Esophagus squamous epithelium (tissue), 5 donors: ENCODE results near the gene TCAP. TPM values are rescaled to one million over a fixed set of nuclear protein-coding genes. Genes with fewer than 3 reads are reported as not detected.

Experiments used
- DNase-seq: peaks from one replicate; lab custom pipeline; 2025; lab: John Stamatoyannopoulos, UW
- H3K27ac ChIP-seq, 4 donors: fragments of 200-600 bp; sonication (generic); one replicate each; pipeline ENCODE4 v1.5.1; 2016 to 2019; ENCODE audit warnings: mild to moderate bottlenecking in 1 of 4
- H3K27me3 ChIP-seq, 4 donors: fragments of 200-600 bp; sonication (generic); 1 replicate in 3 of 4; 2 replicates in 1 of 4; pipeline versions ENCODE4 v1.5.1 to v1.6.0; 2017 to 2021; ENCODE audit warnings: antibody characterized with exemption in 1 of 4
- H3K36me3 ChIP-seq, 3 donors: fragments of 200-600 bp; sonication (generic); one replicate each; pipeline ENCODE4 v1.5.1; 2016 to 2019
- H3K4me1 ChIP-seq, 3 donors: fragments of 200-600 bp; sonication (generic); one replicate each; pipeline ENCODE4 v1.5.1; 2017 to 2019
- H3K4me3 ChIP-seq, 4 donors: fragments of 200-600 bp; sonication (generic); 1 replicate in 3 of 4; 2 replicates in 1 of 4; pipeline ENCODE4 v1.5.1; 2016 to 2019; ENCODE audit warnings: mild to moderate bottlenecking in 2 of 4, moderate library complexity in 1 of 4
- H3K9me3 ChIP-seq, 3 donors: fragments of 200-600 bp; sonication (generic); one replicate each; pipeline ENCODE4 v1.5.1; 2016 to 2019
- POLR2A ChIP-seq, 4 donors: fragments of 450-650 bp; IDR thresholded peaks; one replicate each; pipeline ENCODE4 v1.6.1; 2017; ENCODE audit warnings: antibody characterized with exemption in 4 of 4, mild to moderate bottlenecking in 4 of 4, moderate library complexity in 3 of 4
- WGBS, 2 donors: methylation state at CpG; one replicate each; pipeline ENCODE4 v1.1.5; 2018; 5-methylcytosine and 5-hydroxymethylcytosine counted together
- intact Hi-C: fragments of 100-400 bp; cut with DNase I; formaldehyde crosslinking; loops from one replicate; pipeline ENCODE4 v1.15.0; 2022
- total RNA-seq, 4 donors: library from RNA; depleted of rRNA; stranded (reverse); fragments of >200 nt; gene quantifications; one replicate each; pipeline ENCODE4 v1.1.0, GENCODE V29; 2016
- TF ChIP-seq, protein P1 (sequence below), 6 experiments: fragments of 450-650 bp in 4 of 6; fragments of 200-600 bp in 2 of 6; sonication (generic) in 2 of 6; IDR thresholded peaks; one replicate each; pipeline ENCODE4 v1.5.1; 2016 to 2019; ENCODE audit warnings: antibody characterized with exemption in 6 of 6, mild to moderate bottlenecking in 4 of 6, moderate library complexity in 4 of 6
- donor health status: DM: yes; HTN: yes; CAD: no.

TCAP gene
- total RNA-seq, 4 donors from 2014 or later, result 0.11 to 0.57 (median 0.29) TPM

DNA sequence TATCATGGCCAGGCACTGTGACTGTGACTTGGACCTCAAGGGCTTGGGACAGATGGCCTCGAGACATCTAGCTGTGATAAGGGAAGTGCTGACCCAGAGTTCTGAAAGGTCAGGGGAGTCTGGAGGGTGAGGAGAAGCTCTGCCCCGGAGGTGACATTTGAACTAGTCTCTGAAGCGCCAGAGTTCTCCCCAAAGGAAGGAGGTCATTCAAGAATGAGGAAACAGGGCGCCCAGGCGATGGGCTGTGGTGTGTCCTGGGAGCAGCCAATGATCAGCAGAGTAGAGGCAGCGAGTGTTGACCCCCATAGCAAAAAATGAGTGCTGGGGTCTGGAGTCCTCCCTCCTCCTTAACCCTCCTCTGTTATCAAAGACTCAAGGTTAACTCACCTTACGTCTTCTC lies 23.3 kb upstream of the TCAP start:
- no peaks in the 10 kb centered on the region for H3K9me3 ChIP-seq
- no peaks in the 10 kb centered on the region for H3K27me3 ChIP-seq
- intact Hi-C loops, result no loop called here
- peaks cover 0 to 28% (median 0%) of the 10 kb centered on the region in 3 donors for H3K36me3 ChIP-seq
- H3K27ac ChIP-seq, result no peak overlapping the region
- TF ChIP-seq, protein P1, sequence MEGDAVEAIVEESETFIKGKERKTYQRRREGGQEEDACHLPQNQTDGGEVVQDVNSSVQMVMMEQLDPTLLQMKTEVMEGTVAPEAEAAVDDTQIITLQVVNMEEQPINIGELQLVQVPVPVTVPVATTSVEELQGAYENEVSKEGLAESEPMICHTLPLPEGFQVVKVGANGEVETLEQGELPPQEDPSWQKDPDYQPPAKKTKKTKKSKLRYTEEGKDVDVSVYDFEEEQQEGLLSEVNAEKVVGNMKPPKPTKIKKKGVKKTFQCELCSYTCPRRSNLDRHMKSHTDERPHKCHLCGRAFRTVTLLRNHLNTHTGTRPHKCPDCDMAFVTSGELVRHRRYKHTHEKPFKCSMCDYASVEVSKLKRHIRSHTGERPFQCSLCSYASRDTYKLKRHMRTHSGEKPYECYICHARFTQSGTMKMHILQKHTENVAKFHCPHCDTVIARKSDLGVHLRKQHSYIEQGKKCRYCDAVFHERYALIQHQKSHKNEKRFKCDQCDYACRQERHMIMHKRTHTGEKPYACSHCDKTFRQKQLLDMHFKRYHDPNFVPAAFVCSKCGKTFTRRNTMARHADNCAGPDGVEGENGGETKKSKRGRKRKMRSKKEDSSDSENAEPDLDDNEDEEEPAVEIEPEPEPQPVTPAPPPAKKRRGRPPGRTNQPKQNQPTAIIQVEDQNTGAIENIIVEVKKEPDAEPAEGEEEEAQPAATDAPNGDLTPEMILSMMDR (IDR thresholded peaks at IDR 0.05), result no peak
- no peak for TF ChIP-seq POLR2A (IDR thresholded peaks at IDR 0.05)
- no peak overlapping the region for H3K4me3 ChIP-seq
- WGBS, 2 donors, result 61 to 81% methylated on average over 4 to 6 of the region's 7 CpGs
- DNase-seq, result no peak
- H3K4me1 ChIP-seq, result peaks cover 39 to 85% (median 49%) of the 10 kb centered on the region in 3 donors

DNA sequence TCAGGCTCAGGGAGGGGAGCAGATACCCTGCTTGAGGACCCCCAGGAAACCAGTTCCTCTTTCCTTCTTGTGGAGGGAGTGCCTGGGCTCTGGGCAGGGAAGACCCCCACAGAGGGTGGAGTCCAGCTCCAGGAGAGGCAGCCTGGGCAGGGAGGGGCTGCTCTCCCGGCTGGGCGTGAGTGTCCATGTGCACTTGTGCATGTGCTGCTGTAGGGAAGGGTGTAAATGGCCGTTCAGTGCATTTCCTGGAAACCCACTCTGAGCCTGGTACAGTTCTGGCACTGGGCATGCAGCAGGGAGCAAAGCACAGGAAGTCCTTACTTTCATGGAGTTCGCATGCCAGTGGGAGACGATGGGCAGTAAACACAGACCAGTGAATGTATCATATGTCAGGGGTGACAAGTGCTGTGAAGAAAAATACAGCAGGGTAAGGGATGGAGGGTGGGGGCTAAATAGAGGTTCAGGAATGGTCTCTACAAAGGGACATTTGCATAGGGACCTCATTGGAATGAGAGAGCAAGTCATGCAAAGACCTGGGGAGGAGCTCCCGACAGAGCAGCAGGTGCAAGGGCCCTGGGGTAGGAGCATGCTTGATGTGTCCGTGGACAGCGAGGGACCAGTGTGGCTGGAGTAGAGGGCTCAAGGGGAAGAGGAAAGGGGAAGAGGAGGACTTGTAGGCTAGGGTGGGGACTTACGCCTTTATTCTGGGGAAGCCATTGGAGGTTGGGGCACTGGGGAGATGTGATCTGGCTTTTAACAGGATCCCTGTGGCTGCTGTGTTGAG lies 22.7 kb upstream of the TCAP start:
- Histone ChIP-seq H3K27me3 (no peaks in the 10 kb centered on the region), H3K9me3 (no peaks in the 10 kb centered on the region), H3K4me3 (no peak overlapping the region), H3K4me1 (peaks cover 38 to 84% (median 49%) of the 10 kb centered on the region in 3 donors), H3K27ac (no peak overlapping the region), H3K36me3 (peaks cover 0 to 28% (median 0%) of the 10 kb centered on the region in 3 donors)
- no peak for TF ChIP-seq POLR2A (IDR thresholded peaks at IDR 0.05)
- TF ChIP-seq, protein P1 (IDR thresholded peaks at IDR 0.05), result no peak
- 77 to 92% methylated on average over 5 to 8 of the region's 9 CpGs for WGBS, 2 donors
- intact Hi-C loops, result no loop called here
- no peak for DNase-seq

- no peak for DNase-seq
- Histone ChIP-seq H3K9me3 (no peaks in the 10 kb centered on the region), H3K27ac (no peak overlapping the region), H3K4me3 (no peak overlapping the region), H3K27me3 (no peaks in the 10 kb centered on the region), H3K4me1 (peaks cover 30 to 76% (median 42%) of the 10 kb centered on the region in 3 donors), H3K36me3 (peaks cover 0 to 28% (median 0%) of the 10 kb centered on the region in 3 donors)
- TF ChIP-seq POLR2A (IDR thresholded peaks at IDR 0.05), result no peak
- TF ChIP-seq, protein P1 (IDR thresholded peaks at IDR 0.05), result no peak
- intact Hi-C loops, result no loop called here
- WGBS, 2 donors, result 54 to 63% methylated on average over 2 to 4 of the region's 4 CpGs
Observed at GRCh38 chr17:39643271-39643670, 21.9 kb upstream of the TCAP start.

DNA sequence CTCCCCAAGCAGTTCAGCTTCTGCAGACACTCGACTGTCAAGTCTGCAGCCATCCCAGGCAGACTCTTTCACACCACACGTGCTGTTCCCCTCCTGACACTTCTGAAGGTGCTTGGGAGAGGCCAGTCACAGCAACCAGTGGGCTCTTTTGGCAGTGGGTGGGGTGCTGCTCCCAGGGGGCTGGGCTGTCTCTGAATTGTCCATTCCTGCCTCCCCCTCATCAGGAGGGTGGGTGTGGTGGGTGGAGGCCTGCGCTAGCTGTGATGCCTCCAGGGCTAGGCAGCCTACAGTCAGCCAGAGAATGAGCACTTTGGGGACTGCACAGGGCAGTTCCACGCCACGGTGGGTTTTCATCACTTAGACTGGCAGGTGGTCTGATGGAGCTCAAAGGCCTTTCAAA lies 17.9 kb upstream of the TCAP start:
- WGBS, 2 donors, result 80 to 88% methylated on average over 4 of the region's 5 CpGs

More for the DNA sequence above, 17.9 kb upstream of the TCAP start:
- no peak overlapping the region for H3K27ac ChIP-seq
- peaks cover 12 to 52% (median 13%) of the 10 kb centered on the region in 3 donors for H3K4me1 ChIP-seq
- no peak overlapping the region for H3K4me3 ChIP-seq
- peaks cover 0 to 31% (median 0%) of the 10 kb centered on the region in 3 donors for H3K36me3 ChIP-seq
- no peaks in the 10 kb centered on the region for H3K27me3 ChIP-seq
- TF ChIP-seq POLR2A (IDR thresholded peaks at IDR 0.05), result no peak
- TF ChIP-seq, protein P1 (IDR thresholded peaks at IDR 0.05), result no peak
- DNase-seq, result no peak
- no peaks in the 10 kb centered on the region for H3K9me3 ChIP-seq
- intact Hi-C loops, result no loop called here
